Measurements from ENCODE around the gene CUX1. TPM values are rescaled to one million over a fixed set of nuclear protein-coding genes. Genes with fewer than 3 reads are reported as not detected.

Gene CUX1
- total RNA-seq, 1 experiment from 2014 or later = 53.5 TPM

DNA sequence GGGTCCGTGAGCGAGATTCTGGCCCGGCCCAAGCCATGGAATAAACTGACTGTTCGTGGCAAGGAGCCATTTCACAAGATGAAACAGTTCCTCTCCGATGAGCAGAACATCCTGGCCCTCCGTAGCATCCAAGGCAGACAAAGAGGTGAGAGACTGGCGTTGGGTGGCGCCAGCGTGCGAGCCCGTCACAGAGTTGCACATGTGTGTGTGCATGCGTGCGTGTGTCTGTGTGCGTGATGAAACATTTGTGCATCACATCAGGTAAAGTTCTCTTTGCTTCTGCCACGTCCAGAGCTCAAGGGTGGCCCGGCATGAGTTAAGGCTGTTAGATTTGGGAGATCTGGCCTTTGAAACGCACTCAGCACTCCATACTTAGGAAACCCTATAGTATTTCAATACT is 379.7 kb downstream of the CUX1 start:
- H3K79me2 ChIP-seq (ENCODE audit: insufficient read depth, low read length) = no peaks in the 10 kb centered on the region
- no peaks in the 10 kb centered on the region for H3K27me3 ChIP-seq (ENCODE audit: insufficient read depth, low read length)
- H3K14ac ChIP-seq (ENCODE audit: insufficient read depth, low read length) = no peak overlapping the region
- H2BK5ac ChIP-seq (ENCODE audit: insufficient read length, low read length) = no peak overlapping the region
- H3K9ac ChIP-seq (ENCODE audit: extremely low read depth, insufficient read length, low read length) = no peak overlapping the region
- H4K91ac ChIP-seq (ENCODE audit: insufficient read length, low read depth, low read length) = no peak overlapping the region
- Mint-ChIP-seq H3K9me3 (no peaks in the 10 kb centered on the region), H3K27me3 (ENCODE audit: low read depth) (no peaks in the 10 kb centered on the region), H3K27ac (peak overlapping the region in 1 of 3 experiments; percentile 54; a peak in 3 of 7 replicates), H3K36me3 (ENCODE audit: insufficient read depth in 1 of 3, low read depth in 3 of 3) (peaks cover 20 to 88% (median 70%) of the 10 kb centered on the region in 3 experiments), H3K4me1 (no peaks in the 10 kb centered on the region; a peak in 2 of 4 replicates), H3K4me3 (no peak overlapping the region)
- H3T11ph ChIP-seq (ENCODE audit: low read length) = no peak overlapping the region
- H2AFZ ChIP-seq (ENCODE audit: low read length) = no peak overlapping the region
- no peak overlapping the region for H2BK15ac ChIP-seq (ENCODE audit: low read depth, low read length)
- H3K23ac ChIP-seq (ENCODE audit: insufficient read length, low read depth, low read length) = no peak overlapping the region
- no peaks in the 10 kb centered on the region for H3K4me1 ChIP-seq (ENCODE audit: insufficient read depth, low read length)
- H3K9me3 ChIP-seq (ENCODE audit: control insufficient read depth, low read depth, low read length) = no peaks in the 10 kb centered on the region
- no peaks in the 10 kb centered on the region for H3K79me1 ChIP-seq (ENCODE audit: insufficient read depth, low read depth, low read length, poor library complexity, severe bottlenecking)
- no peak overlapping the region for H3K27ac ChIP-seq (ENCODE audit: insufficient read length, low read depth, low read length)
- no peak overlapping the region for H3K4ac ChIP-seq (ENCODE audit: low read depth, low read length)
- H3K56ac ChIP-seq (ENCODE audit: insufficient read length, low read depth, low read length) = no peak overlapping the region
- no peak overlapping the region for H4K5ac ChIP-seq (ENCODE audit: insufficient read length, low read depth, low read length)
- TF ChIP-seq CTCF (conservative IDR thresholded peaks at IDR 0.05) = no peak
- no peaks in the 10 kb centered on the region for H3K23me2 ChIP-seq (ENCODE audit: insufficient read length, low read depth, low read length, poor library complexity, severe bottlenecking)
- no peak overlapping the region for H2BK20ac ChIP-seq (ENCODE audit: low read depth, low read length, poor library complexity, severe bottlenecking)
- no peak overlapping the region for H2BK120ac ChIP-seq (ENCODE audit: low read depth, low read length, poor library complexity, severe bottlenecking)
- no peak overlapping the region for H2AK5ac ChIP-seq (ENCODE audit: insufficient read length, low read length)
- H2BK12ac ChIP-seq (ENCODE audit: insufficient read length, low read depth, low read length) = no peak overlapping the region
- H4K8ac ChIP-seq (replicated peaks; ENCODE audit: insufficient read length, low read depth, low read length) = no peak overlapping the region
- WGBS (ENCODE audit: extremely low coverage, insufficient read length, low lambda C conversion rate) = no CpG with 5 or more reads among the region's 17 CpGs
- no peaks in the 10 kb centered on the region for H4K20me1 ChIP-seq (ENCODE audit: control insufficient read depth, insufficient read depth, insufficient read length)
- no peak overlapping the region for H3K18ac ChIP-seq (ENCODE audit: insufficient read length, low read depth, low read length)
- no peak overlapping the region for H3K4me2 ChIP-seq (ENCODE audit: insufficient read depth, insufficient read length, low read length)
- DNase-seq = no peak

Data from H9 (cell line).